ENCODE measurements around the gene FAP. TPM values are rescaled to one million over a fixed set of nuclear protein-coding genes. Genes with fewer than 3 reads are reported as not detected.

The FAP gene
- total and polyA plus RNA-seq, 2 experiments from 2014 or later, result 200 to 269 TPM

GRCh38 chr2:162127422-162127821 lies 115.8 kb downstream of the FAP start:
- no peak for DNase-seq
- no peaks in the 10 kb centered on the region for H3K9me2 ChIP-seq (ENCODE audit: insufficient read depth)
- no peaks in the 10 kb centered on the region for H3K9me3 ChIP-seq (ENCODE audit: low read depth)
- no peaks in the 10 kb centered on the region for H4K20me1 ChIP-seq (ENCODE audit: insufficient read depth)
- no peak overlapping the region for H3K4me2 ChIP-seq (ENCODE audit: unreplicated experiment)
- no peaks in the 10 kb centered on the region for H3K79me2 ChIP-seq (ENCODE audit: insufficient read depth)
- WGBS, 2 experiments (ENCODE audit: low coverage in 1 of 2, low lambda C conversion rate in 2 of 2, missing lambda C conversion rate in 2 of 2), result 72 to 75% methylated on average over 2 of the region's 2 CpGs
- H3K36me3 ChIP-seq (ENCODE audit: low read depth), result no peaks in the 10 kb centered on the region
- peaks cover 10% of the 10 kb centered on the region; the same call in 1 of the 2 replicates for H3F3A ChIP-seq (ENCODE audit: insufficient read depth)
- in situ Hi-C loops (cut with MboI), result loop anchor here (10.0 kb wide), 1 partner anchor 543 kb away; no protein-coding TSS in a partner anchor
- TF ChIP-seq EZH2 (IDR thresholded peaks at IDR 0.05; ENCODE audit: insufficient read depth, poor library complexity, severe bottlenecking) (no peak), EZH2phosphoT487 (IDR thresholded peaks at IDR 0.05; ENCODE audit: insufficient read depth, low read depth) (no peak)
- H3K9ac ChIP-seq, result no peak overlapping the region
- peaks cover 8% of the 10 kb centered on the region; the same call in 1 of the 2 replicates for H3K4me1 ChIP-seq (ENCODE audit: insufficient read depth)
- H3K27ac ChIP-seq, result no peak overlapping the region
- no peak overlapping the region for H3K4me3 ChIP-seq
- no peaks in the 10 kb centered on the region for H3K27me3 ChIP-seq (replicated peaks; ENCODE audit: insufficient read depth)
- H2AFZ ChIP-seq, result no peak overlapping the region

DNA sequence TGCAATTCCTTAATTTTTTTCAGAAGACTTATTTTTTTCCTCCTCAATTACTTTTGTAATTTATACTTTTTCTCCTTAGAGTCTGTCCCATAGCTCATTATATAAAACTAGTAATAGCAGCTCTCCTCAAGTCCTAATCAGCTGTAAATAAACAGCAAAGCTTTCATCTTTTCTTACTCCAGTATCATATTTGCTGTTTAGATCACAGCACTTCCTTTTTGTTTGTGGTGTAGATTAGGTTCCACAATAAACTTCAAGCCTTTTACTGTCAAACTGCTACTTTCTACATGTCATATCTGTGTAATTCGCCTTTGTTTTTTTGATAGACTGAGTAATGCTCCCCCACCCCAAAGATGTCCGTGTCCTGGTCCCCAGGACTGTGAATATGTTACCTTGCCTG lies 116.7 kb downstream of the FAP start:
- peaks cover 10% of the 10 kb centered on the region; the same call in 1 of the 2 replicates for H3F3A ChIP-seq (ENCODE audit: insufficient read depth)
- in situ Hi-C loops (cut with MboI), result loop anchor here (10.0 kb wide), 1 partner anchor 542 kb away; no protein-coding TSS in a partner anchor
- 80 to 87% methylated on average over 2 of the region's 2 CpGs for WGBS, 2 experiments (ENCODE audit: low coverage in 1 of 2, low lambda C conversion rate in 2 of 2, missing lambda C conversion rate in 2 of 2)

DNA sequence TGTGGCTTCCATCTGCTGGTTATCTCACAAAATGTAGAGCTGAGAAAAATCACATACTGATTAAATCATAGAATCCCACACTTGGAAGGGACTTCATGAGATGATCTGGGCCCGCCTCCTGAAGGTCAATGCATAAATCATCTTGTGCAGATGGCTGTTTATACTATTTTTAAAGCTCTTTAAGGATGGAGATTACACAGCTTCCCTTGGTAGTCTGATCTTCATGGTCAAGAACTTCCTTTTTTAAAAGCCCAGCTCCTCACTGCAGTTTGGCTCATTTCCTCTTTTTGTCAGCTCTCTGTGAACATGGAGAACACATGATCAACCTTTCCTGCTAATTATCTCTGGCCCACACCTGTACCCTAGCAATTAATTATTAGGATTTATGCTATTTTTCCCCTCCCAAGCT lies 117.1 kb downstream of the FAP start:
- no peak for DNase-seq
- Histone ChIP-seq H3K4me1 (ENCODE audit: insufficient read depth) (peaks cover 8% of the 10 kb centered on the region; the same call in 1 of the 2 replicates), H3K9ac (no peak overlapping the region), H3K4me2 (ENCODE audit: unreplicated experiment) (no peak overlapping the region), H3K9me2 (ENCODE audit: insufficient read depth) (no peaks in the 10 kb centered on the region), H2AFZ (0 out of 2 replicates have a peak overlapping the region, but pooled peaks have one; percentile 5), H3K4me3 (no peak overlapping the region), H3K36me3 (ENCODE audit: low read depth) (no peaks in the 10 kb centered on the region), H4K20me1 (ENCODE audit: insufficient read depth) (no peaks in the 10 kb centered on the region), H3K9me3 (ENCODE audit: low read depth) (no peaks in the 10 kb centered on the region), H3K79me2 (ENCODE audit: insufficient read depth) (no peaks in the 10 kb centered on the region), H3K27me3 (replicated peaks; ENCODE audit: insufficient read depth) (no peaks in the 10 kb centered on the region), H3K27ac (no peak overlapping the region), H3F3A (ENCODE audit: insufficient read depth) (peaks cover 10% of the 10 kb centered on the region; the same call in 1 of the 2 replicates)
- in situ Hi-C loops (cut with MboI), result loop anchor here (10.0 kb wide), 1 partner anchor 541 kb away; no protein-coding TSS in a partner anchor
- 41 to 47% methylated on average over 1 of the region's 1 CpG for WGBS, 2 experiments (ENCODE audit: low coverage in 1 of 2, low lambda C conversion rate in 2 of 2, missing lambda C conversion rate in 2 of 2)
- TF ChIP-seq EZH2 (IDR thresholded peaks at IDR 0.05; ENCODE audit: insufficient read depth, poor library complexity, severe bottlenecking) (no peak), EZH2phosphoT487 (IDR thresholded peaks at IDR 0.05; ENCODE audit: insufficient read depth, low read depth) (no peak)

More for the DNA sequence above, 116.7 kb downstream of the FAP start:
- Histone ChIP-seq H3K4me2 (ENCODE audit: unreplicated experiment) (no peak overlapping the region), H3K9me3 (ENCODE audit: low read depth) (no peaks in the 10 kb centered on the region), H3K4me1 (ENCODE audit: insufficient read depth) (peaks cover 8% of the 10 kb centered on the region; the same call in 1 of the 2 replicates), H4K20me1 (ENCODE audit: insufficient read depth) (no peaks in the 10 kb centered on the region), H3K27me3 (replicated peaks; ENCODE audit: insufficient read depth) (no peaks in the 10 kb centered on the region), H3K9ac (no peak overlapping the region), H3K9me2 (ENCODE audit: insufficient read depth) (no peaks in the 10 kb centered on the region), H3K27ac (no peak overlapping the region), H3K4me3 (no peak overlapping the region), H2AFZ (0 out of 2 replicates have a peak overlapping the region, but pooled peaks have one; percentile 5), H3K79me2 (ENCODE audit: insufficient read depth) (no peaks in the 10 kb centered on the region), H3K36me3 (ENCODE audit: low read depth) (no peaks in the 10 kb centered on the region)
- DNase-seq, result no peak
- no peak for TF ChIP-seq EZH2 (IDR thresholded peaks at IDR 0.05; ENCODE audit: insufficient read depth, poor library complexity, severe bottlenecking)
- TF ChIP-seq EZH2phosphoT487 (IDR thresholded peaks at IDR 0.05; ENCODE audit: insufficient read depth, low read depth), result no peak

GRCh38 chr2:162125138-162125537 lies 118.1 kb downstream of the FAP start:
- peak; percentile 16 for DNase-seq
- 80 to 88% methylated on average over 2 of the region's 2 CpGs for WGBS, 2 experiments (ENCODE audit: low coverage in 1 of 2, low lambda C conversion rate in 2 of 2, missing lambda C conversion rate in 2 of 2)
- Histone ChIP-seq H3K4me2 (ENCODE audit: unreplicated experiment) (no peak overlapping the region), H3K27me3 (replicated peaks; ENCODE audit: insufficient read depth) (no peaks in the 10 kb centered on the region), H3K4me1 (ENCODE audit: insufficient read depth) (peaks cover 8% of the 10 kb centered on the region; the same call in 1 of the 2 replicates), H3K27ac (no peak overlapping the region), H3K9me2 (ENCODE audit: insufficient read depth) (no peaks in the 10 kb centered on the region), H2AFZ (no peak overlapping the region), H4K20me1 (ENCODE audit: insufficient read depth) (no peaks in the 10 kb centered on the region), H3K36me3 (ENCODE audit: low read depth) (no peaks in the 10 kb centered on the region), H3K79me2 (ENCODE audit: insufficient read depth) (no peaks in the 10 kb centered on the region), H3K9me3 (ENCODE audit: low read depth) (no peaks in the 10 kb centered on the region), H3K4me3 (no peak overlapping the region), H3F3A (ENCODE audit: insufficient read depth) (peaks cover 10% of the 10 kb centered on the region; the same call in 1 of the 2 replicates), H3K9ac (no peak overlapping the region)
- in situ Hi-C loops (cut with MboI), result loop anchor here (10.0 kb wide), 1 partner anchor 540 kb away; no protein-coding TSS in a partner anchor
- TF ChIP-seq EZH2 (IDR thresholded peaks at IDR 0.05; ENCODE audit: insufficient read depth, poor library complexity, severe bottlenecking) (no peak), EZH2phosphoT487 (IDR thresholded peaks at IDR 0.05; ENCODE audit: insufficient read depth, low read depth) (no peak)

Data from GM23248 (cell line).